H9 (cell line): ENCODE results near the gene ALOX12. TPM values are rescaled to one million over a fixed set of nuclear protein-coding genes. Genes with fewer than 3 reads are reported as not detected.

ENCODE experiments used
- DNase-seq: peaks from one replicate; pipeline ENCODE4 v3.0.0-alpha.2; 2017
- H2AFZ ChIP-seq: one replicate; pipeline ENCODE4 v1.6.1; 2013; ENCODE audit warnings: mild to moderate bottlenecking, low read length, control low read depth, moderate library complexity
- H2AK5ac ChIP-seq: 2 replicates; pipeline ENCODE4 v1.6.1; 2013; ENCODE audit warnings: low read length, control low read depth, mixed read lengths; ENCODE audit not compliant: insufficient read length
- H2BK120ac ChIP-seq: one replicate; pipeline ENCODE4 v1.6.1; 2013; ENCODE audit warnings: low read depth, mild to moderate bottlenecking, low read length, control low read depth, inconsistent platforms; ENCODE audit not compliant: poor library complexity, severe bottlenecking
- H2BK12ac ChIP-seq: 2 replicates; pipeline ENCODE4 v1.6.1; 2013; ENCODE audit warnings: low read length, control low read depth, mixed read lengths, low read depth; ENCODE audit not compliant: insufficient read length
- H2BK15ac ChIP-seq: 2 replicates; pipeline ENCODE4 v1.6.1; 2013; ENCODE audit warnings: low read depth, low read length, control low read depth
- H2BK20ac ChIP-seq: one replicate; pipeline ENCODE4 v1.6.1; 2013; ENCODE audit warnings: low read depth, mild to moderate bottlenecking, low read length, control low read depth, inconsistent platforms; ENCODE audit not compliant: poor library complexity, severe bottlenecking
- H2BK5ac ChIP-seq: 2 replicates; pipeline ENCODE4 v1.6.1; 2013; ENCODE audit warnings: low read length, control low read depth, mixed read lengths; ENCODE audit not compliant: insufficient read length
- H3K14ac ChIP-seq: 2 replicates; pipeline ENCODE4 v1.6.1; 2013; ENCODE audit warnings: low read length, control low read depth; ENCODE audit not compliant: insufficient read depth
- H3K18ac ChIP-seq: 2 replicates; pipeline ENCODE4 v1.6.1; 2013; ENCODE audit warnings: low read depth, mild to moderate bottlenecking, mixed read lengths, low read length, control low read depth; ENCODE audit not compliant: insufficient read length
- H3K23ac ChIP-seq: 2 replicates; pipeline ENCODE4 v1.6.1; 2013; ENCODE audit warnings: low read length, control low read depth, mixed read lengths, low read depth; ENCODE audit not compliant: insufficient read length
- H3K23me2 ChIP-seq: 2 replicates; pipeline ENCODE4 v1.6.1; 2013; ENCODE audit warnings: low read depth, mild to moderate bottlenecking, mixed read lengths, low read length, control low read depth; ENCODE audit not compliant: insufficient read length, poor library complexity, severe bottlenecking
- H3K27ac ChIP-seq: 2 replicates; pipeline ENCODE4 v1.5.1; 2013; ENCODE audit warnings: low read length, control low read depth, mixed read lengths, low read depth; ENCODE audit not compliant: insufficient read length
- H3K27me3 ChIP-seq: 2 replicates; pipeline ENCODE4 v1.6.1; 2013; ENCODE audit warnings: low read length, control low read depth, inconsistent platforms; ENCODE audit not compliant: insufficient read depth
- H3K4ac ChIP-seq: 2 replicates; pipeline ENCODE4 v1.6.1; 2013; ENCODE audit warnings: low read depth, mild to moderate bottlenecking, control low read depth, inconsistent platforms, low read length, moderate library complexity
- H3K4me1 ChIP-seq: 2 replicates; pipeline ENCODE4 v1.6.1; 2013; ENCODE audit warnings: low read length, control low read depth, inconsistent platforms; ENCODE audit not compliant: insufficient read depth
- H3K4me2 ChIP-seq: 2 replicates; pipeline ENCODE4 v1.6.1; 2013; ENCODE audit warnings: low read length, control low read depth, mixed read lengths; ENCODE audit not compliant: insufficient read length, insufficient read depth
- H3K56ac ChIP-seq: 2 replicates; pipeline ENCODE4 v1.6.1; 2013; ENCODE audit warnings: low read depth, mild to moderate bottlenecking, mixed read lengths, low read length, control low read depth; ENCODE audit not compliant: insufficient read length
- H3K79me1 ChIP-seq: 2 replicates; pipeline ENCODE4 v1.6.1; 2013; ENCODE audit warnings: low read depth, mild to moderate bottlenecking, moderate library complexity, low read length, control low read depth, inconsistent platforms; ENCODE audit not compliant: insufficient read depth, poor library complexity, severe bottlenecking
- H3K79me2 ChIP-seq: 2 replicates; pipeline ENCODE4 v1.6.1; 2013; ENCODE audit warnings: low read length, control low read depth, inconsistent platforms; ENCODE audit not compliant: insufficient read depth
- H3K9ac ChIP-seq: 2 replicates; pipeline ENCODE4 v1.6.1; 2013; ENCODE audit warnings: low read length, control low read depth, mixed read lengths; ENCODE audit not compliant: insufficient read length; ENCODE audit errors: extremely low read depth
- H3K9me3 ChIP-seq: one replicate; pipeline ENCODE4 v1.6.1; 2013; ENCODE audit warnings: low read depth, low read length, inconsistent platforms; ENCODE audit not compliant: control insufficient read depth
- H3T11ph ChIP-seq: one replicate; pipeline ENCODE4 v1.6.1; 2013; ENCODE audit warnings: mild to moderate bottlenecking, low read length, control low read depth, inconsistent platforms
- H4K20me1 ChIP-seq: one replicate; pipeline ENCODE4 v1.6.1; 2013; ENCODE audit not compliant: control insufficient read depth, insufficient read length, insufficient read depth
- H4K5ac ChIP-seq: 2 replicates; pipeline ENCODE4 v1.6.1; 2013; ENCODE audit warnings: low read depth, mild to moderate bottlenecking, mixed read lengths, low read length, control low read depth; ENCODE audit not compliant: insufficient read length
- H4K8ac ChIP-seq: replicated peaks from 2 replicates; pipeline ENCODE4 v1.6.1; 2013; ENCODE audit warnings: low read length, control low read depth, mixed read lengths, low read depth; ENCODE audit not compliant: insufficient read length
- H4K91ac ChIP-seq: 2 replicates; pipeline ENCODE4 v1.6.1; 2013; ENCODE audit warnings: low read depth, mild to moderate bottlenecking, moderate library complexity, mixed read lengths, low read length, control low read depth; ENCODE audit not compliant: insufficient read length
- H3K27ac Mint-ChIP-seq, 3 experiments: 2 replicates in 2 of 3; 3 replicates in 1 of 3; pipeline ENCODE4 v1.8.0; 2020 to 2021; ENCODE audit warnings: mixed read lengths in 3 of 3, mild to moderate bottlenecking in 1 of 3, moderate library complexity in 1 of 3
- H3K27me3 Mint-ChIP-seq: 2 replicates; pipeline ENCODE4 v1.8.0; 2021; ENCODE audit warnings: low read depth, mild to moderate bottlenecking, moderate library complexity, mixed read lengths
- H3K36me3 Mint-ChIP-seq, 3 experiments: 2 replicates in 2 of 3; 3 replicates in 1 of 3; pipeline ENCODE4 v1.8.0; 2020 to 2021; ENCODE audit warnings: low read depth in 3 of 3, mixed read lengths in 3 of 3; ENCODE audit not compliant: insufficient read depth in 1 of 3
- H3K4me1 Mint-ChIP-seq, 2 experiments: 2 replicates each; pipeline ENCODE4 v1.8.0; 2020; ENCODE audit warnings: mixed read lengths in 2 of 2
- H3K4me3 Mint-ChIP-seq, 2 experiments: 2 replicates in 1 of 2; 3 replicates in 1 of 2; pipeline ENCODE4 v1.8.0; 2020 to 2021; ENCODE audit warnings: mild to moderate bottlenecking in 2 of 2, mixed read lengths in 2 of 2, moderate library complexity in 1 of 2
- H3K9me3 Mint-ChIP-seq, 2 experiments: 2 replicates in 1 of 2; 3 replicates in 1 of 2; pipeline ENCODE4 v1.8.0; 2020; ENCODE audit warnings: mild to moderate bottlenecking in 2 of 2, mixed read lengths in 2 of 2, moderate library complexity in 1 of 2
- CTCF ChIP-seq: fragments of 200-600 bp; sonication (generic); conservative IDR thresholded peaks from 3 replicates; pipeline ENCODE4 v1.8.0; 2021; ENCODE audit warnings: antibody characterized with exemption, mild to moderate bottlenecking
- WGBS: extraction: QIAGEN DNeasy Blood & Tissue Kit; methylation state at CpG from one replicate; pipeline ENCODE4 v1.1.7; 2013; ENCODE audit warnings: missing lambda C conversion rate, low lambda C conversion rate, mixed read lengths; ENCODE audit not compliant: insufficient read length; ENCODE audit errors: extremely low coverage; 5-methylcytosine and 5-hydroxymethylcytosine counted together
- total RNA-seq: library from RNA; stranded (reverse); gene quantifications from 2 replicates; pipeline ENCODE4 v1.2.1, GENCODE V29; 2021

ALOX12 gene
- total RNA-seq, 1 experiment from 2014 or later = 0.81 TPM

- peak overlapping the region; percentile 60; the same call in 1 of the 2 replicates for H3K14ac ChIP-seq
- Mint-ChIP-seq H3K9me3 (peaks cover 0 to 2% of the 10 kb centered on the region in 2 experiments; a peak in 1 of 5 replicates), H3K36me3 (peaks cover 6 to 35% (median 18%) of the 10 kb centered on the region in 3 experiments; a peak in 6 of 7 replicates), H3K4me1 (peaks cover 20 to 39% of the 10 kb centered on the region in 2 experiments), H3K27ac (peak overlapping the region in 2 of 3 experiments; percentile 39 to 88; a peak in 2 of 7 replicates), H3K27me3 (peaks cover 39% of the 10 kb centered on the region), H3K4me3 (peak overlapping the region; percentile 67 to 89)
- H4K5ac ChIP-seq = no peak overlapping the region
- H3K9me3 ChIP-seq = no peaks in the 10 kb centered on the region
- no peak overlapping the region for H3T11ph ChIP-seq
- no peaks in the 10 kb centered on the region for H3K79me2 ChIP-seq
- no peak overlapping the region for H3K9ac ChIP-seq
- no peak for TF ChIP-seq CTCF
- 0 out of 2 replicates have a peak, but pooled peaks cover 3% of the 10 kb centered on the region for H3K4me1 ChIP-seq
- H3K4ac ChIP-seq = no peak overlapping the region
- H3K27me3 ChIP-seq = peaks cover 6% of the 10 kb centered on the region; the same call in 1 of the 2 replicates
- H2BK20ac ChIP-seq = no peak overlapping the region
- no peak overlapping the region for H2AFZ ChIP-seq
- H2BK120ac ChIP-seq = no peak overlapping the region
- peaks cover 14% of the 10 kb centered on the region for H3K23me2 ChIP-seq
- H3K4me2 ChIP-seq = peak overlapping the region; percentile 86
- no peak overlapping the region for H4K8ac ChIP-seq
- no peaks in the 10 kb centered on the region for H3K79me1 ChIP-seq
- H2BK15ac ChIP-seq = no peak overlapping the region
- no peak overlapping the region for H3K27ac ChIP-seq
- H4K20me1 ChIP-seq = no peaks in the 10 kb centered on the region
- no peak overlapping the region for H2BK12ac ChIP-seq
- DNase-seq = peak; percentile 100
- H2BK5ac ChIP-seq = no peak overlapping the region
- H3K18ac ChIP-seq = no peak overlapping the region
- H3K56ac ChIP-seq = no peak overlapping the region
- no peak overlapping the region for H4K91ac ChIP-seq
- H2AK5ac ChIP-seq = no peak overlapping the region
- no peak overlapping the region for H3K23ac ChIP-seq
- WGBS = no CpG with 5 or more reads among the region's 51 CpGs
Measured at GRCh38 chr17:7023576-7024401, 27.9 kb downstream of the ALOX12 start.
